ENCODE data around the gene PRKN.

Gene PRKN

DNA sequence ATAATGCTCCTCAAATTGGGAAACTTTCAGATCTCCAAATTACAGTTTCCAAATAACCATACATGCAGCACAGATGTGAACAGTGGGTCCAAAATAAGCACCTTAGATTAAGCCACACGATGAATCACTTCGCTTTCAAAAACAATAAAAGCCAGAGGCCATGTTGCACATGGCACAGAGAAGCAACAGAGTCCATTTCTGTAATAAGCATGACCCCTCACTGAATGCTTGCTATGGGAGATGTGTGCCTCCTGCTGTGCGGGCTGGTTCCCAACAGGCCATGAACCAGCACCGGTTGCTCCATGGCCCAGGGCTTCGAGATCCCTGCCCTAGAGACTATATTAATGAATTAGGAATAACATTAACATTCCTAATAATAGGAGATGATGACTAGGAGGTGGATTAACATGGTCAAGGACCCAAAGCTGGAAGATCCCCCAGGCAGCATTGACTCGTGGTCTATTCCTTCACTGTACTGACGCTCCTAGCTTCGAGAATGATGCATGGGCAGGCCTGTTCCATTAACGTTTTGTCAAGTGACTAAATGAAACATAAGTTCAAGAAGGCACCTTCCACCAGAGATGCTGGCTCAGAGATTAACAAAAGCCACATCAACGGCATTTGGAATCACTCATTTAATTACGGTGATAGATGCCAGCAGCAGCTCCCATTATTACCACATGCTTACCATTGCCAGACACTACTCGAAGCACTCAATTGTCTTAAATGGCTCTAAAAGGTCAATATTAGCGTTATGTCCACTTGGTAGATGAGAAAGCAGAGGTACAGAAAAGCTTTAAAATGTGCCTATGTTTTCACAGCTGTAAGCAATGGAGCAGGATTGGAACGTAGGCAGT is 983.1 kb downstream of the PRKN start:
- DNase-seq, result no peak

GRCh38 chr6:161743509-161744178 is 983.9 kb downstream of the PRKN start:
- DNase-seq, result no peak

- no peak for DNase-seq
Measured at GRCh38 chr6:161740486-161740885, 987.1 kb downstream of the PRKN start.

DNA sequence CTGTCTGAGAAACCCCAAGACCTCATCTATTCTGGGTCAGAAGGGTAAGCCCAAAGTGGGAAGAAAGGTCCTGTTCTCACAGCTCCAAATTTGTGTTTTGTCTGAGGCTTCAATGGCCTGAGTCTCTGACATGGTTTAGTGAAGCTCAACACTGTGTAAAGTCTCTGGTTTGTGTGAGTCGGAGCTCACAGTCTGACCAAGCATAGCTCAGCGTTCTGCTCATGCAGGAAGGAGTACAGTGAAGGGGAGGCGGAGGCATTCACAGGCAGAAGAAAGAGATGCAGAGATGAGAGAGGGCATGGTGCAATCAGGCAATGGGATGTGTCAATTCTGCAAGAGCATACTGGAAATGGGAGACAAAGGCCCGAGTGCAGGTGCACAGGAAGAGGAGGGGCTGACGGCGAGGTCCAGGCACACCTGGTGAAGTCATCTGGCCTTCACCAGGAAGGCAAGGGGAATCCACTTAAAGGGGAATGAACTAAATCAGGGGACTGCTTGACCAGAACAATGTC is 990.7 kb downstream of the PRKN start:
- DNase-seq, result no peak

DNA sequence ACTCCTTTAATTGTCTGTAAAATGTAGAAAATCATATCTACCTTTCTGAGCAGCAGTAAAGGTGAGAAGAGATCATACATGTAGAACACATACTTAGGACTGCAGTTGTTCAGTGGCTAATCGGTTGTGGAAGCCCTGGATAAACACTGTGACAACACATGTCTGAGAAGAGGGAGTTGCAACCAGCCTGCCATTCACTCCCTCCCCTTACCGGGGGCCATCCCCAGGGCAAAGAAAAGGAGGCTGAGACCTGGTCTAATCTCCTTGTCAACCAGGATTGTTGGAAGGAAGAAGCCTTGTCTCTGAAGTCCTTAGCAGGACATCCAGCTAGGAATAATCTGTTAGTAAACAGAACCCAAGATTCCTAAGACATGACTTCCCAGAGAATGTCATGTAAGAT is 991.2 kb downstream of the PRKN start:
- no peak for DNase-seq

DNA sequence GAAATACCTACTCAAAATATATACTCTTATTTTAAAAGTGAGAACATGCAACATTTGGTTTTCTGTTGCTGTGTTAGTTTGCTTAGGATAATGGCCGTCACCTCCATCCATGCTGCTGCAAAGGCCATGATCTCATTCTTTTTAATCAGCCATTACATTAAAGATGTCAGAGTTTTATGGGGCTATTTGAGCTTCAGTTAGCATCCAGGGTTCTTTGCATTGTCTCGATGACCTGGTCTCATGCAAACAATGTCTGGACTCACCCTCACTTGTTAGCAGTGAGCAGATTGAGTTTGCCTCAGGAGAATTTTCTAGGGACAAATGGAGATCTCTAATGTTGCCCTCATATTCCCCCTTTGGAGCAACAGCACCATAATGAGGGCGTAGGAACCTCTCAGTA is 995.0 kb downstream of the PRKN start:
- DNase-seq, result no peak

DNA sequence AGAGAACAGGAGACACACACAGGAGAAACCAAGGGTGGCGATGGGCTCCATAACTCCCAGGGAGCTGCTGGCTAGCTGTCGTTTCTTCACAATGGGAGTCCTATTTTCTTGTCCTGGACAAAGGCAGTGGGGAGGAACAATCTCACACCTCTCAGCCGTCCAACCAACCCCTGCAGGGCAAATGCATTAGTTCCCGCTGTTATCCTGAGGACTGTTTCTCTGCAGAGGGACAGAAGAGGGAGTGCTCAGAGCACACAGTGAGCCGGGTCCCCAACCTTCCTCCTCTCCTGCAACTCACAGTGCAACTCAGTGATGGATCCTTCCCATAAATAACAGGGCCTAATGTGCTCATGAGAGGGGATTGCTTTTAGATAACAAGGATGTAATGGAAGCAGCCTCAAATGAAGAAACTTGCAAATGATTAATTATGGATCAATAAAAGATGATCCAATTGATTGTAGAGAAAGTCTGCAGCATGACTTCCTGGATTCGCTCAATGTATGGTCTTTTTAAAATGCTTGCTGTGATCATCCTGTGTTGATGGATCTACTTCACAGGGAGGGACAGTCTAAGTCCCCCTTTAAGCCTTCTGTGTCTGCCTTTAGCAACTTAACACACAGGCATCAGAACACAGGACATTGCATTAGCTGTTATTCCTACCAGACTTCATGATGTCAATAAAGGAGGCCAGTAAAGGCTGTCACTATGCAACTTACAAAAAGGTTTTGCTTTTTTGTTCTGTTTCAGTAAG is 1000.3 kb downstream of the PRKN start:
- no peak for DNase-seq

- DNase-seq, result no peak
Measured at GRCh38 chr6:161722394-161722793, 1005.2 kb downstream of the PRKN start.

- no peak for DNase-seq
Measured at GRCh38 chr6:161721511-161721910, 1006.1 kb downstream of the PRKN start.

DNA sequence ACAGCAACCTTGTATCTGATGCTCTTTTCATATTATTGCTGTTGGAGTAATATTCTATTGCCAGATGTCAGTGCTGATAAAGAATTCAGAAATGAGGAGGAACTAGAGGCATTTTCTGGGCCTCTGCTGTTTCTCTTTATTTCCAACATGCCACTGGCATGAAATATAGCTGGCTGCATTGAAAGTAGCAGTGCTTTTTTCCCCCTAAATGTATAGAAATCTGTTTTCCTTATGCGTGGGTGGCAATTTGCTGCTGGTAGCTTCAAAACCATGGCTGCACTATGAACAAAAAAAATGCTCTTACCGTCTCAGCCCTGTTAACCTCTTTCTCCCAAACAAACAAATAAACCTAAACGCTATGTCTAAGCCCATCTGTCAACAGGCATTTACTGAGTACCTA is 1011.4 kb downstream of the PRKN start:
- DNase-seq, result no peak

DNA sequence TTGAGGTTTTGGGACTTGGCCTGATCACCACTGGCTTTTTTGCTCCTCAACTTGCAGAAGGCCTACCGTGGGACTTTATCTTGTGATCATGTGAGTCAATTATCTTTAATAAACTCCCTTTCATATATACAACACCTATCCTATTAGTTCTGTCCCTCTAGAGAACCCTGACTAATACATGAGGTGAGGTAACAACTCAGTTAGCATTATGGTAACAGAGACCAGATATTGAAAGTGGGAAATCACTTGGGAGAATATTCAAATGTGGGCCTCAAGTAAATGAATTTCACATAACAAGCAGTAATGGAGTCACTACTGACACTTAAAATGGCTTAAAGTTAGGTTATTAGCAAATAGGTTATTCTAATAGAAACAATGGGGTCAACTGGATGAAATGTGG is 1015.6 kb downstream of the PRKN start:
- no peak for DNase-seq

DNA sequence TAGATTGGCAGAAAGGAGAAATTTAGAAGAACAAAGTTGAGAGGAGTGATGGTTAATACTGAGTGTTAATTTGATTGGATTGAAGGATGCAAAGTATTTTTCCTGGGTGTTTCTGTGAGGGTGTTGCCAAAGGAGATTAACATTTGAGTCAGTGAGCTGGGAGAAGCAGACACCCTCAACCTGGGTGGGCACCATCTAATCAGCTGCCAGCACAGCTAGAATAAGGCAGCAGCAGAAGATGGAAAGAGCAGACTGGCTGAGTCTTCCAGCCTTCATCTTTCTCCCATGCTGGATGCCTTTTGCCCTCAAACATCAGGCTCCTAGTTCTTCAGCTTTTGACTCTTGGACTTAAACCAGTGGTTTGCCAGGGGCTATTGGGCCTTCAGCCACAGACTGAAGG is 1016.1 kb downstream of the PRKN start:
- DNase-seq, result no peak

GRCh38 chr6:161710698-161711097 is 1016.9 kb downstream of the PRKN start:
- no peak for DNase-seq

GRCh38 chr6:161701056-161701455 is 1026.5 kb downstream of the PRKN start:
- DNase-seq, result no peak

GRCh38 chr6:161696801-161697200 is 1030.8 kb downstream of the PRKN start:
- DNase-seq, result no peak

DNA sequence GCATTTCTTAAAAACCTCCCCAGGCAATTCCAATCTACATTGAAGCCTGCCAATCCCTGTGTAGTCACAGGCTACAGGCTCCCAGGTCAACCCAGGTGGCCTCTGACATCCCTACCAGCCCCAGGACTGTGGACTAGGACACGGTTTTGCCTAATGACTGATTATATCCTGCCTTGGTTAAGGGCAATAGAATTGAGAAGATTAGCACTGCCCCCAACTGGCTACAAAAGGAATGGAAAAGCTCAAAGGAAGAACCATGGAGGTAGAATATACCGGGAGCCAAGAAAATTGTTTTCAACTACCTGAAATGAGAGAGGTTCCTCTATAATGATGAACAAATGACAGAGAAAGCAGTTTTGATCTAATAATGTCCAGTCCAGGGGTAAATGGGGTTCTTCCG is 1032.6 kb downstream of the PRKN start:
- DNase-seq, result no peak

GRCh38 chr6:161686655-161687054 is 1040.9 kb downstream of the PRKN start:
- no peak for DNase-seq

DNA sequence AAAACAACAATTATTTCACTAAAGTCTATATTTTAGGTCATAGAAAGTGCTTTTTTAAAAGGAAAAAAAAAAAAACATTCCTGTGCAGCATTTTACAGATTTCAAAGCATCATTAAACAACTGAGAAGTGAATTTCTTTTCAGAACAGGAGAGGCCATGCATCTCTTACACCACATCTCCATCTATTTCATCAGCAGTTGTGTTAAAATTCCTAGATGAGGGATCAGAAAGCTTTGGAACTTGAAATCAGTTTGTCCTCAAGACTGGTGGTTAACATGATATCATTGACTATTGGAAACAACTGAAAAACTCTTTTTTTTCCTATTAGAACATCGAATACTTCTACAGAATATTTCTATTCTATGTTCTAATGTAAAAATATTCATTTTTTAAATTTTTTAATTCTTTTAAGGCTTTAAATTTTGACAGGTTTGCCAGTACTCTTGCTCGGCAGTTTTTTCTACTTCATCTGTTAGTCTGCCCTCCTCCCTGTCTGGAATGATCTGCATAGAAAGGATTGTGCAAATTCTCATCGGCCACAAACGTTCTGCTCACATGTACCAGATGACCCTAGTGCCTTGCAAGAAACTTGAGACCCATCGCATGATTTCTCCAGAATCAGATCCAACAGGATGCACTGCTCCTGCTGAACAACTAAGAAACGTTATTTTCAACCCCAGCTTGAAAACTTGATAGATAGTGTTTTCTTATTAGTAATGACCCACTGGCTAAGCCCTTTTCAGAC is 1042.7 kb downstream of the PRKN start:
- no peak for DNase-seq

DNA sequence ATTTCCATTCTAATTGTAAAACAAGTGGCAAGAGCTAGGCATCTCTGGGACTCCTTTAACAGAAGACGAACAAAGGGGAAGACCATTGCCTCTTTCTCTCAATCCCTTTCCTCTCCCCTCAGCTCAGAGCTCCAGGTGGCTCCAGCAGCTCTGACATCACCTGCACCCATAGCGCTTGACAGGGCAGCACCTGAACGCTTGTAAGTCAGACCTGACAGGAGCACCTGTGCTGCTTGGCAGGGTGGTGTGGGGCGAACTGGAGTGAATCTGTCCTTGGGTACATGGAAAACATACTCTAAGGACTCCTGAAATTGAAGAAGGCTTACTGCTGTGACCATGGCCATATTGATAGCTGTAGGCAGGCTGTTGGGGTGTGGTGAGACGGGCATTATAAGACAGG is 1044.2 kb downstream of the PRKN start:
- no peak for DNase-seq

GRCh38 chr6:161682982-161683381 is 1044.6 kb downstream of the PRKN start:
- DNase-seq, result no peak

GRCh38 chr6:161679980-161680538 is 1047.5 kb downstream of the PRKN start:
- no peak for DNase-seq

DNA sequence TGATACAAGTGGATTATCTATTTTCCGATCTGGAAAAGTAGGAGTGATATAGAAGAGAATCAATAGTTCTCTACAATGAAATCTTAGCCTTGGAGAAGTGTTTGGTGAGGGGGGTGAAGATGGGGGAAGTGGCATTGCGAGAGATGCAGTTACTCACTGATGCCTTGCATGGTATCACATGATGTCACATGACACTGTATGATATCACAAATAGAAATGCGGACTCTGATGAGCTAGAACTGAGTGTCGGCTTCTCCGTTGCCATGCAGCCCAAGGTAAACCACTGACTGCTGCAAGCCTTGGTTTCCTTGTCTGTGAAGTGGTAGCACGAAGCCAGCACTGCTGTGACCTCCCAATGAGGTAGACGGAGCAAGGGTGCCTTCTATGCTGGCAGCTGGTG is 1050.4 kb downstream of the PRKN start:
- no peak for DNase-seq

DNA sequence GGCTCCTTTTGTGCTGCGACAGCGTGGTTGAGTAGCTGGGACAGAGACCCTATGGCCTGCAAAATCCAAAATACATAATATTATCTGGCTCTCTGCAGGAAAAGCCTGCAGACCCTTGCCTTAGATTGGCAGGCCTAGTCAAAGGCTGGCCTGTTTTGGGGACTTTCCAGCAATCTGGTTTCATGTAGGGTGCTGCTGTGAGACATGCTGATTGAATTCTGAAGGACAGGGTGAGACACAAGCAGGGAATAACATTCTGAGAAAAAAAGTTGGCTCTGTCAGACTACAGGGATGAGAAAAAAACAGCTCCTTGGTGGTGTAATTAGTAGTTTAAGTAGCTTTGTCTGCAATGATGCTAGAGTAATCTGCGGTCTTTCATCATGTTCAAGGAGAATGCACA is 1051.0 kb downstream of the PRKN start:
- no peak for DNase-seq

Measured in GOT3 (cell line).